Natural killer cell (primary cell): ENCODE results near the gene SLCO2A1. TPM values are rescaled to one million over a fixed set of nuclear protein-coding genes. Genes with fewer than 3 reads are reported as not detected.
A peak's percentile ranks its signal among the peaks of the same experiment; 100 is the strongest.

Experiments
- ATAC-seq, 3 donors: fragments of 150-1000 bp in 2 of 3; fragments of 200-7000 bp in 1 of 3; cut with Tn5 transposase; 1 replicate in 1 of 3; 2 replicates in 2 of 3; pipeline ENCODE4 v1.10.0; 2021; ENCODE audit warnings: mild to moderate bottlenecking in 2 of 3, moderate library complexity in 2 of 3
- DNase-seq, 2 donors: peaks; one replicate each; pipeline versions ENCODE4 v3.0.0 to v3.0.0-alpha.2; 2013 to 2021; ENCODE audit warnings: mixed read lengths in 1 of 2
- H3K27ac ChIP-seq: one replicate; pipeline ENCODE4 v1.5.1; 2013; ENCODE audit warnings: mild to moderate bottlenecking, low read length
- H3K27me3 ChIP-seq: one replicate; pipeline ENCODE4 v1.6.1; 2013; ENCODE audit warnings: low read length; ENCODE audit not compliant: control insufficient read depth, insufficient read depth
- H3K36me3 ChIP-seq: one replicate; pipeline ENCODE4 v1.6.1; 2013; ENCODE audit warnings: low read length; ENCODE audit not compliant: control insufficient read depth, insufficient read depth
- H3K4me1 ChIP-seq: one replicate; pipeline ENCODE4 v1.6.1; 2013; ENCODE audit warnings: low read length; ENCODE audit not compliant: control insufficient read depth, insufficient read depth
- H3K4me3 ChIP-seq: one replicate; pipeline ENCODE4 v1.5.1; 2013; ENCODE audit warnings: low read length
- H3K9me3 ChIP-seq: one replicate; pipeline ENCODE4 v1.6.1; 2013; ENCODE audit warnings: low read length; ENCODE audit not compliant: control insufficient read depth, insufficient read depth
- H3K27ac Mint-ChIP-seq, 2 donors: one replicate each; pipeline ENCODE4 v1.8.0; 2022; ENCODE audit warnings: mild to moderate bottlenecking in 2 of 2, mixed read lengths in 2 of 2, moderate library complexity in 1 of 2
- H3K27me3 Mint-ChIP-seq, 2 donors: one replicate each; pipeline ENCODE4 v1.8.0; 2022; ENCODE audit warnings: low read depth in 2 of 2, mixed read lengths in 2 of 2
- H3K36me3 Mint-ChIP-seq: one replicate; pipeline ENCODE4 v1.8.0; 2022; ENCODE audit warnings: mixed read lengths
- H3K4me1 Mint-ChIP-seq, 2 donors: one replicate each; pipeline ENCODE4 v1.8.0; 2022; ENCODE audit warnings: mixed read lengths in 2 of 2
- H3K4me3 Mint-ChIP-seq: one replicate; pipeline ENCODE4 v1.8.0; 2022; ENCODE audit warnings: mild to moderate bottlenecking, moderate library complexity, mixed read lengths
- H3K9me3 Mint-ChIP-seq, 2 donors: one replicate each; pipeline ENCODE4 v1.8.0; 2022; ENCODE audit warnings: mixed read lengths in 2 of 2
- CTCF ChIP-seq: fragments of 200-600 bp; IDR thresholded peaks from one replicate; pipeline ENCODE4 v1.8.0; 2022; ENCODE audit warnings: antibody characterized with exemption
- WGBS: methylation state at CpG from one replicate; pipeline ENCODE4 v1.1.7; 2013; ENCODE audit warnings: missing lambda C conversion rate; ENCODE audit not compliant: insufficient coverage; 5-methylcytosine and 5-hydroxymethylcytosine counted together
- intact Hi-C: fragments of 100-400 bp; cut with micrococcal nuclease; formaldehyde crosslinking; loops from one replicate; pipeline ENCODE4 v1.14.2; 2022
- total RNA-seq, 4 donors: library from RNA; stranded (reverse); fragments of 120-200 nt in 1 of 4; gene quantifications; one replicate each; pipeline versions ENCODE4 v1.2.3 to v1.2.4, GENCODE V29; 2013 to 2022

The SLCO2A1 gene
- total RNA-seq, 3 donors from 2014 or later (not counting 1 experiment from before 2014, with no cell fraction given), result not detected

GRCh38 chr3:133881939-133882825 is 147.5 kb downstream of the SLCO2A1 start:
- Histone ChIP-seq H3K9me3 (no peaks in the 10 kb centered on the region), H3K27me3 (no peaks in the 10 kb centered on the region), H3K27ac (peak overlapping the region; percentile 51), H3K36me3 (no peaks in the 10 kb centered on the region), H3K4me3 (no peak overlapping the region), H3K4me1 (peaks cover 35% of the 10 kb centered on the region)
- intact Hi-C loops, result no loop called here
- H3K27ac Mint-ChIP-seq, result peak overlapping the region in 1 of 2 donors; percentile 73
- peaks cover 0 to 7% of the 10 kb centered on the region in 2 donors for H3K9me3 Mint-ChIP-seq
- peaks cover 15 to 20% of the 10 kb centered on the region in 2 donors for H3K4me1 Mint-ChIP-seq
- peaks cover 9% of the 10 kb centered on the region for H3K36me3 Mint-ChIP-seq
- peak in 1 of 2 donors; percentile 31 for DNase-seq
- 73% methylated on average over 5 of the region's 5 CpGs for WGBS
- TF ChIP-seq CTCF, result no peak
- H3K27me3 Mint-ChIP-seq, result peaks cover 0 to 7% of the 10 kb centered on the region in 2 donors
- ATAC-seq, result peak in 1 of 3 donors; percentile 64
- no peak overlapping the region for H3K4me3 Mint-ChIP-seq

GRCh38 chr3:133881492-133881891 is 148.2 kb downstream of the SLCO2A1 start:
- Histone ChIP-seq H3K27me3 (no peaks in the 10 kb centered on the region), H3K9me3 (no peaks in the 10 kb centered on the region), H3K27ac (peak overlapping the region; percentile 51), H3K4me1 (peaks cover 35% of the 10 kb centered on the region), H3K4me3 (no peak overlapping the region), H3K36me3 (no peaks in the 10 kb centered on the region)
- H3K27me3 Mint-ChIP-seq, result peaks cover 3 to 11% of the 10 kb centered on the region in 2 donors
- ATAC-seq (no peak), DNase-seq (no peak)
- no peak overlapping the region for H3K4me3 Mint-ChIP-seq
- peaks cover 9% of the 10 kb centered on the region for H3K36me3 Mint-ChIP-seq
- WGBS, result 72% methylated on average over 1 of the region's 1 CpG
- intact Hi-C loops, result no loop called here
- no peak for TF ChIP-seq CTCF
- peak overlapping the region in 1 of 2 donors; percentile 73 for H3K27ac Mint-ChIP-seq
- peaks cover 15 to 20% of the 10 kb centered on the region in 2 donors for H3K4me1 Mint-ChIP-seq
- H3K9me3 Mint-ChIP-seq, result peaks cover 0 to 7% of the 10 kb centered on the region in 2 donors

GRCh38 chr3:133880886-133881455 is 148.8 kb downstream of the SLCO2A1 start:
- peaks cover 8 to 11% of the 10 kb centered on the region in 2 donors for H3K27me3 Mint-ChIP-seq
- no peak overlapping the region for H3K4me3 ChIP-seq
- peaks cover 15 to 20% of the 10 kb centered on the region in 2 donors for H3K4me1 Mint-ChIP-seq
- H3K36me3 ChIP-seq, result no peaks in the 10 kb centered on the region
- no peak for DNase-seq
- H3K27ac ChIP-seq, result peak overlapping the region; percentile 51
- no peak for TF ChIP-seq CTCF
- intact Hi-C loops, result no loop called here
- no peak overlapping the region for H3K4me3 Mint-ChIP-seq
- peaks cover 35% of the 10 kb centered on the region for H3K4me1 ChIP-seq
- WGBS, result 93% methylated on average over 4 of the region's 4 CpGs
- no peaks in the 10 kb centered on the region for H3K9me3 ChIP-seq
- peaks cover 0 to 7% of the 10 kb centered on the region in 2 donors for H3K9me3 Mint-ChIP-seq
- no peak for ATAC-seq
- H3K27me3 ChIP-seq, result no peaks in the 10 kb centered on the region
- H3K27ac Mint-ChIP-seq, result no peak overlapping the region
- H3K36me3 Mint-ChIP-seq, result peaks cover 9% of the 10 kb centered on the region
